Stimulated activated CD8-positive, alpha-beta memory T cell treated with anti-CD3 and anti-CD28 coated beads, Interleukin-7, amount 100 ng/mL, for 48 hours (primary cell): Measurements from ENCODE around the gene NACC1.

Experiments
- DNase-seq, 2 donors: peaks; one replicate each; pipeline ENCODE4 v3.0.0-alpha.2; 2020; ENCODE audit warnings: low read depth in 1 of 2; ENCODE audit errors: extremely low read depth in 1 of 2

Gene NACC1

GRCh38 chr19:13099073-13099999 is 18.7 kb upstream of the NACC1 start:
- peak in 1 of 2 donors; percentile 71 for DNase-seq

- DNase-seq = peak in 1 of 2 donors; percentile 59
Observed at GRCh38 chr19:13100031-13100588, 18.0 kb upstream of the NACC1 start.

- DNase-seq = no peak
Observed at GRCh38 chr19:13100841-13101589, 17.0 kb upstream of the NACC1 start.

GRCh38 chr19:13101590-13102415 is 16.3 kb upstream of the NACC1 start:
- DNase-seq = no peak

- no peak for DNase-seq
Observed at GRCh38 chr19:13102416-13102665, 15.7 kb upstream of the NACC1 start.

- DNase-seq = no peak
Observed at GRCh38 chr19:13102666-13103580, 15.1 kb upstream of the NACC1 start, which contains the start of gene LYL1. Gene LYL1, minus strand, starts transcription at chr19:13102858. Its CDS starts 1,687 bp downstream, at chr19:13101171.

- DNase-seq = no peak
Observed at GRCh38 chr19:13103581-13104359, 14.3 kb upstream of the NACC1 start.

GRCh38 chr19:13104360-13104847 is 13.7 kb upstream of the NACC1 start:
- DNase-seq = no peak

- DNase-seq = no peak
Observed at GRCh38 chr19:13104848-13105711, 13.0 kb upstream of the NACC1 start.

GRCh38 chr19:13109361-13110098 is 8.5 kb upstream of the NACC1 start:
- DNase-seq = no peak

- DNase-seq = no peak
Observed at GRCh38 chr19:13110099-13110610, 7.9 kb upstream of the NACC1 start.

- no peak for DNase-seq
Observed at GRCh38 chr19:13112555-13112954, 5.5 kb upstream of the NACC1 start.

- no peak for DNase-seq
Observed at GRCh38 chr19:13115936-13116281, 2.2 kb upstream of the NACC1 start.

- peak; percentile 82 to 91 for DNase-seq
Observed at GRCh38 chr19:13116282-13117175, 1.5 kb upstream of the NACC1 start, which contains the start of gene TRMT1. Gene TRMT1, minus strand, starts transcription at chr19:13116740. Its CDS starts 341 bp downstream, at chr19:13116399.

GRCh38 chr19:13117176-13117771 is 790 bp upstream of the NACC1 start:
- DNase-seq = no peak
